GM20431 (cell line): Measurements from ENCODE around the gene INPP5K.
"Not testable (repeated sequence)": the region's sequence is repeated elsewhere in the genome, so short reads cannot be mapped to it uniquely, and the experiment has no call there.

ENCODE experiments used
- in situ Hi-C: fragments of 300-500 bp; cut with MseI, MboI; formaldehyde crosslinking; loops from one replicate; pipeline ENCODE4 v1.15.0; 2020; ENCODE audit warnings: low sequenced_read_pairs; ENCODE audit not compliant: unreplicated experiment

INPP5K gene

DNA sequence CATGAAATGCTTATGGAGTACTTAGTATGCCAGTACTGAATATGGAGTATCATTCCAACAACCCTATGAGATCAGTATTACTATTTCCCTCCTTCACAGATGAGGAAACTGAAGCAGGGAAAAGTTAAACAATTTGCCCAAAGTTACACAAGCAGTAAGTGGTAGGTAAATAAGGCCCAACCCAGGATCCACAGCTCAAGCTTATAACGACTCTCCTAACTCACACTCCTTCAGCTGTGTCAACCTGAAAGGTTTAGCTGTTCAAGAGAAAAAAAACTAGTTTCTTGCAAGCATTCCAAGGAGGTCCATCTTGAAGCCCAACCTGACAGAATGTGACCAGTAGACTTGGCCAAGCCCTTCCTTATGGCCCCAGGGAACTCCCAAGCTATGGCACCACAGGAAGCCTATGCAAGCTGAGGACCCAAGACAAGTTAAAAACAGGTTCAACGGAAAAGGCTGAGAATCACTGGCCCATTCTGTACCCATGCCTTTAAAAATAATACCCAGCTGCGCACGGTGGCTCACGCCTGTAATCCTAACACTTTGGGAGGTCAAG, 66.9 kb downstream of the INPP5K start:
- in situ Hi-C loops: no loop called here

DNA sequence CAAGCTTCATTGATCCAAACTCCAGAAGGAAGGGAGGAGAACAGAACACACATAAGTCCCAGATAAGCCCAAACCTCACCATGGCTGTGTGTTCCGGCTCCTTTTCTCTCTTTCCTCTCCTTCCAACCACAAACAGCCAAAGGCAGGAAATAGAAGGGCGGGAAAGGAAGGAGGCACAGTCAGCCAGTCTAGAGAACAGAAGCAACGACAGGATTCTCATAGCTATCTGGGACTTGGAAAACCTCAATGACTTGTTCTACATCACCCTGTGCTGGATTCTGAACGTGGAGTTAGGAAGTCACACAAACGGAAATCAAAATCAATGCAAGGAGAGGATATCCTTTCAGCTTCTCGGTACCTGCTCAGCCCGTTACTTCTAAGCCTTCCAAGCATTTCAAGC, 69.4 kb downstream of the INPP5K start:
- in situ Hi-C loops: no loop called here

DNA sequence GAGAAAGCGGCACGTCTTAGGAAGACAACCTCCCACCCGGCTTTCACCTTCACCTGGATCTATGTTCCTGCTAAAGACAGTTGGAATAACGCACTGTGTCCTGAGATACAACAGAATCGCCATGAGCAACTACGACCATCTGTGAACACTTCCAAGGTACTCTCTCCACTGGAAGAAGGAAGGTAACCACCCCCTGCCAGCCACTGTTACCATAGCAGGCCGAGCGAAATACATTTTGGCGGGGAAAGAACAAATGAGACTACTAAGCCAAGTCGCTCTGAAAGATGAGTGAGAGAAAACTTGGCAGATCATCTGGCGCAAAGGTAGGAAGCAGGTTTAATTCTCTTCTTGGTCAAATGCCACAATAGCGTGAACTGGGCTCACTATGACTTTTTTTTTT, 70.2 kb downstream of the INPP5K start:
- in situ Hi-C loops: no loop called here

DNA sequence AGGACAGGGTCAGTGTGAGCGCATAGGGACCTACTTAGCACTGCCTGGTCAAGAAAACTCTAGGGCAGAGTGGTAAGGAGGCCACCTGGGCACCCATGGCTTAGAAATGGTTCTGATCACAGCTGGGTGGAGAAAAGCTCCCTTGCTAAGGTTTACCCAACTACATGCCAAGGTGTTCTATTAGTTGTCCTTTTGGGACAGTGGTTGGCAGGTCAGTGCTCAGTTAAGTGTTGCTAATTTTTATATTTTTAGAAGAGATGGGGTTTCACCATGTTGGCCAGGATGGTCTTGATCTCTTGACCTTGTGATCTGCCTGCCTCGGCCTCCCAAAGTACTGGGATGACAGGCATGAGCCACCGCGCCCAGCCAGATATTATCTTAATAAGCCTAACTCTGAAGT, 70.7 kb downstream of the INPP5K start:
- in situ Hi-C loops: not testable (repeated sequence)
